Adrenal gland (tissue), 12 donors: ENCODE results near the gene UBE2E2. TPM values are rescaled to one million over a fixed set of nuclear protein-coding genes. Genes with fewer than 3 reads are reported as not detected.

Experiments
- DNase-seq, 7 donors: peaks; one replicate each; pipeline ENCODE4 v3.0.0-alpha.2; 2019 to 2020
- H3K27ac ChIP-seq, 5 donors: fragments of 200-600 bp; sonication (generic) in 4 of 5; 1 replicate in 3 of 5; 2 replicates in 2 of 5; pipeline versions ENCODE4 v1.5.1 to v1.8.0; 2016 to 2020; ENCODE audit warnings: mild to moderate bottlenecking in 1 of 5
- H3K27me3 ChIP-seq: fragments of 200-600 bp; 2 replicates; pipeline ENCODE4 v1.8.0; 2021
- H3K36me3 ChIP-seq, 2 donors: fragments of 200-600 bp; replicated peaks in 1 of 2; 1 replicate in 1 of 2; 2 replicates in 1 of 2; pipeline versions ENCODE4 v1.5.1 to v1.8.0; 2018 to 2022
- H3K4me1 ChIP-seq, 2 donors: fragments of 200-600 bp; replicated peaks in 1 of 2; 1 replicate in 1 of 2; 2 replicates in 1 of 2; pipeline versions ENCODE4 v1.5.1 to v1.8.0; 2018 to 2021
- H3K4me3 ChIP-seq, 4 donors: fragments of 200-600 bp; sonication (generic) in 3 of 4; one replicate each; pipeline ENCODE4 v1.5.1; 2016 to 2018
- H3K9me3 ChIP-seq, 3 donors: fragments of 200-600 bp; sonication (generic) in 1 of 3; replicated peaks in 1 of 3; 1 replicate in 2 of 3; 2 replicates in 1 of 3; pipeline versions ENCODE4 v1.5.1 to v1.8.0; 2016 to 2021
- CTCF ChIP-seq, 6 experiments: fragments of 450-650 bp in 4 of 6; fragments of 200-600 bp in 2 of 6; sonication (generic) in 1 of 6; IDR thresholded peaks; 1 replicate in 5 of 6; 2 replicates in 1 of 6; pipeline versions ENCODE4 v1.5.1 to v1.8.0; 2016 to 2021; ENCODE audit warnings: antibody characterized with exemption in 6 of 6, mild to moderate bottlenecking in 2 of 6, moderate library complexity in 1 of 6
- POLR2A ChIP-seq, 2 donors: fragments of 450-650 bp; IDR thresholded peaks; one replicate each; pipeline ENCODE4 v1.6.1; 2017; ENCODE audit warnings: antibody characterized with exemption in 2 of 2, mild to moderate bottlenecking in 2 of 2, moderate library complexity in 1 of 2
- WGBS, 4 donors: extraction: QIAGEN DNeasy Blood & Tissue Kit in 2 of 4; methylation state at CpG; one replicate each; pipeline versions ENCODE4 v1.1.5 to v1.1.7; 2013 to 2017; 5-methylcytosine and 5-hydroxymethylcytosine counted together
- intact Hi-C, 2 donors: fragments of 100-400 bp; cut with DNase I; formaldehyde crosslinking; loops; one replicate each; pipeline versions ENCODE4 v1.14.1 to v1.15.0; 2022 to 2023
- polyA plus RNA-seq, 3 donors: library from polyadenylated mRNA; stranded (reverse); fragments of 200-250 nt in 2 of 3; fragments of 350-450 nt in 1 of 3; fragmentation: Illumina TruSeq in 1 of 3; extraction: RNeasy Lipid Tissue Mini Kit (QIAGEN cat#74804) in 1 of 3; gene quantifications; one replicate each; pipeline ENCODE4 v1.2.3, GENCODE V29; 2013 to 2014
- total RNA-seq, 9 donors: library from RNA; depleted of rRNA in 4 of 9; stranded (reverse); fragments of >200 nt in 4 of 9; fragments of 120-200 nt in 1 of 9; fragmentation: NEBNext Ultra II Directional in 1 of 9; extraction: Animal tissue kit (Norgen Biotek cat#: 25700) in 1 of 9; gene quantifications; one replicate each; pipeline versions ENCODE4 v1.1.0 to v1.2.4, GENCODE V29; 2013 to 2023
- donor health status: healthy with polysubstance abuse.
- donor health status: Bipolar disorder and iron deficiency.
- donor health status: DM: yes; HTN: yes; CAD: no.
- donor health status: DM: no; HTN: no; CAD: no.
- donor health status: DM: no; HTN: no; CAD: no.
- donor health status: DM: yes; HTN: yes; CAD: no.

UBE2E2 gene
- total and polyA plus RNA-seq, 12 donors, result 9.3 to 29.6 (median 20.7) TPM

- no peaks in the 10 kb centered on the region for H3K4me1 ChIP-seq
- no peaks in the 10 kb centered on the region for H3K27me3 ChIP-seq
- TF ChIP-seq CTCF (IDR thresholded peaks at IDR 0.05), result no peak
- no peak for TF ChIP-seq POLR2A (IDR thresholded peaks at IDR 0.05)
- no peak overlapping the region for H3K27ac ChIP-seq
- H3K9me3 ChIP-seq, result no peaks in the 10 kb centered on the region
- intact Hi-C loops, result no loop called here
- DNase-seq, result no peak
- no peak overlapping the region for H3K4me3 ChIP-seq
- WGBS, 4 donors, result 87 to 94% (median 94%) methylated on average over 4 of the region's 4 CpGs
- H3K36me3 ChIP-seq, result no peaks in the 10 kb centered on the region
Measured at GRCh38 chr3:23542079-23542478, 339.0 kb downstream of the UBE2E2 start.

GRCh38 chr3:23546181-23546580 lies 343.1 kb downstream of the UBE2E2 start:
- no peak for TF ChIP-seq POLR2A (IDR thresholded peaks at IDR 0.05)
- no peak for TF ChIP-seq CTCF (IDR thresholded peaks at IDR 0.05)
- Histone ChIP-seq H3K36me3 (no peaks in the 10 kb centered on the region), H3K9me3 (no peaks in the 10 kb centered on the region), H3K4me3 (no peak overlapping the region), H3K27ac (no peak overlapping the region), H3K4me1 (no peaks in the 10 kb centered on the region), H3K27me3 (no peaks in the 10 kb centered on the region)
- no peak for DNase-seq
- WGBS, 4 donors, result 82 to 98% (median 90%) methylated on average over 2 of the region's 2 CpGs
- intact Hi-C loops, result no loop called here

- no peaks in the 10 kb centered on the region for H3K27me3 ChIP-seq
- no peaks in the 10 kb centered on the region for H3K9me3 ChIP-seq
- intact Hi-C loops, result no loop called here
- TF ChIP-seq POLR2A (IDR thresholded peaks at IDR 0.05), result no peak
- no peak for TF ChIP-seq CTCF (IDR thresholded peaks at IDR 0.05)
- no peaks in the 10 kb centered on the region for H3K36me3 ChIP-seq
- no peaks in the 10 kb centered on the region for H3K4me1 ChIP-seq
- H3K27ac ChIP-seq, result no peak overlapping the region
- 82 to 92% (median 91%) methylated on average over 4 of the region's 4 CpGs for WGBS, 4 donors
- DNase-seq, result no peak
- no peak overlapping the region for H3K4me3 ChIP-seq
Measured at GRCh38 chr3:23547905-23548650, 345.0 kb downstream of the UBE2E2 start.

GRCh38 chr3:23548706-23549105 lies 345.6 kb downstream of the UBE2E2 start:
- no peak overlapping the region for H3K4me3 ChIP-seq
- H3K27ac ChIP-seq, result no peak overlapping the region
- intact Hi-C loops, result no loop called here
- no peak for DNase-seq
- no peaks in the 10 kb centered on the region for H3K36me3 ChIP-seq
- no peaks in the 10 kb centered on the region for H3K9me3 ChIP-seq
- TF ChIP-seq POLR2A (IDR thresholded peaks at IDR 0.05) (no peak), CTCF (IDR thresholded peaks at IDR 0.05) (no peak)
- H3K4me1 ChIP-seq, result no peaks in the 10 kb centered on the region
- no peaks in the 10 kb centered on the region for H3K27me3 ChIP-seq
